Fibroblast of lung (primary cell): ENCODE data around the gene TAS2R41.

Experiments
- EZH2 ChIP-seq: IDR thresholded peaks from 2 replicates; pipeline ENCODE4 v1.5.1; 2012; ENCODE audit warnings: low read length, control low read depth, mild to moderate bottlenecking; ENCODE audit errors: missing control alignments
- TF ChIP-seq, protein P1 (sequence below), 2 donors: IDR thresholded peaks in 1 of 2; conservative IDR thresholded peaks in 1 of 2; 1 replicate in 1 of 2; 2 replicates in 1 of 2; pipeline ENCODE4 v1.5.1; 2011 to 2012; ENCODE audit warnings: low read length in 2 of 2, control low read depth in 1 of 2, inconsistent platforms in 1 of 2, low read depth in 1 of 2, mild to moderate bottlenecking in 1 of 2

DNA sequence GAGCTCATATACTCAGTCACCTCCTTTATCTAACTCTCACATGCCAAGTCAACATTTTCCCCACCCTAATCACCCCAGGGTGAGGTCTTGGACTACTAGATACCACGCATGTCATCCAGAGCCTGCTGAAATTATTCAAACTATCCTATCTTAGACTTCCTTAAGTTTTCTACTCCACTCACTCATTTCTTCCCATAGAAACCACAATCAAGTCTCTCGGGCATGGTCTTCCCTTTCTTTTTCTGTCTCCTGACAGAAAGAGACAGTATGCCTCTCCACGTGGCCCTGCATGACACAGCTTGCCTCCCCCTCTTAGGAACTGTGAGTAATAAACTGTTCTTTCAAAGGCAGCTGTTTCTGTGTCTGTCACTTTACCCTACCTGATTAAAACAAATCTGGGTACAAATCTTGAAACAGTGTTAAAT, 29.4 kb downstream of the TAS2R41 start:
- TF ChIP-seq, protein P1, sequence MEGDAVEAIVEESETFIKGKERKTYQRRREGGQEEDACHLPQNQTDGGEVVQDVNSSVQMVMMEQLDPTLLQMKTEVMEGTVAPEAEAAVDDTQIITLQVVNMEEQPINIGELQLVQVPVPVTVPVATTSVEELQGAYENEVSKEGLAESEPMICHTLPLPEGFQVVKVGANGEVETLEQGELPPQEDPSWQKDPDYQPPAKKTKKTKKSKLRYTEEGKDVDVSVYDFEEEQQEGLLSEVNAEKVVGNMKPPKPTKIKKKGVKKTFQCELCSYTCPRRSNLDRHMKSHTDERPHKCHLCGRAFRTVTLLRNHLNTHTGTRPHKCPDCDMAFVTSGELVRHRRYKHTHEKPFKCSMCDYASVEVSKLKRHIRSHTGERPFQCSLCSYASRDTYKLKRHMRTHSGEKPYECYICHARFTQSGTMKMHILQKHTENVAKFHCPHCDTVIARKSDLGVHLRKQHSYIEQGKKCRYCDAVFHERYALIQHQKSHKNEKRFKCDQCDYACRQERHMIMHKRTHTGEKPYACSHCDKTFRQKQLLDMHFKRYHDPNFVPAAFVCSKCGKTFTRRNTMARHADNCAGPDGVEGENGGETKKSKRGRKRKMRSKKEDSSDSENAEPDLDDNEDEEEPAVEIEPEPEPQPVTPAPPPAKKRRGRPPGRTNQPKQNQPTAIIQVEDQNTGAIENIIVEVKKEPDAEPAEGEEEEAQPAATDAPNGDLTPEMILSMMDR (conservative IDR thresholded peaks at IDR 0.05 in 1 of 2, IDR thresholded peaks at IDR 0.05 in 1 of 2; ENCODE audit: low read depth in 1 of 2, low read length in 2 of 2): no peak
- no peak for TF ChIP-seq EZH2
